T-helper 1 cell treated with Interleukin-12 subunit alpha and Interleukin-12 subunit beta and Interleukin-4 antibody, amounts not matched to agents 30 μg/mL and 1 μg/mL, for 36 hours (primary cell): Measurements from ENCODE around the gene BTBD6.
"Not testable (repeated sequence)": the region's sequence is repeated elsewhere in the genome, so short reads cannot be mapped to it uniquely, and the experiment has no call there.

Experiments used
- H3K27ac Mint-ChIP-seq: one replicate; pipeline ENCODE4 v1.8.0; 2021; ENCODE audit warnings: mild to moderate bottlenecking, mixed read lengths
- H3K27me3 Mint-ChIP-seq: one replicate; pipeline ENCODE4 v1.8.0; 2021; ENCODE audit warnings: low read depth, mixed read lengths
- H3K36me3 Mint-ChIP-seq: one replicate; pipeline ENCODE4 v1.8.0; 2021; ENCODE audit warnings: low read depth, mixed read lengths
- H3K4me1 Mint-ChIP-seq: one replicate; pipeline ENCODE4 v1.8.0; 2021; ENCODE audit warnings: low read depth, mixed read lengths
- H3K4me3 Mint-ChIP-seq: one replicate; pipeline ENCODE4 v1.8.0; 2021; ENCODE audit warnings: mild to moderate bottlenecking, moderate library complexity, mixed read lengths
- H3K9me3 Mint-ChIP-seq: one replicate; pipeline ENCODE4 v1.8.0; 2021; ENCODE audit warnings: mixed read lengths

Gene BTBD6

DNA sequence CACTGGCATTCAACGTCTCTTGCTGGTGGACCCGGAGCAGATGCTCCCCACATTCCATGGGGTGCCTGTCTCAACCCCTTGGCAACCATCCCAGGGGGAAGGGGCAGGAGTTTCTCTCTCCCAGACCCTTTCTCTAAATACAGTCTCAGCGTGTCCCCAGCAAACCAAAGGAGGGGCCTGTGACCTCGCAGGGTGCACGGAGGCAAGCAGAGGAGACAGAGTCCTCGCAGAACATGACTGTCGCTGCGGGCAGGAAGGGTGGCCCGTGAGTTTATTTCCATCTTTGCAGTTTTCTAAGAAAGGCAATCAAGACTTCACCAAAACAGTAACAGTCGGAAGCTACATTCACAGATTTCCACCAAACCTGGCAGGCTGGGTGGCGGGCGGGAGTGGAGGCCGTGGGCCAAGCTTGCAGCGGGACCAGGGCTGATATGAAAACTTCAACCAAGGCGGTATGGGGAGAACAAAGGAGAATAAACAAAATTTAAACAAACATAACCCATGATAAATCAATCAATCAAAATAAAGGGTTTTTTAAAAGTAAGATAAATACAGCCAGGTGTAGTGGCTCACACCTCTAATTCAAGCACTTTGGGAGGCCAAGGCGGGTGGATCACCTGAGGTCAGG, 33.9 kb downstream of the BTBD6 start:
- Mint-ChIP-seq H3K27ac (peak overlapping the region; percentile 13), H3K36me3 (peaks cover 13% of the 10 kb centered on the region)

GRCh38 chr14:105283028-105283427, 34.7 kb downstream of the BTBD6 start:
- Mint-ChIP-seq H3K9me3 (no peaks in the 10 kb centered on the region), H3K4me3 (no peak overlapping the region), H3K27me3 (no peaks in the 10 kb centered on the region), H3K27ac (no peak overlapping the region), H3K36me3 (peaks cover 13% of the 10 kb centered on the region), H3K4me1 (peaks cover 22% of the 10 kb centered on the region)

More for the DNA sequence above, 33.9 kb downstream of the BTBD6 start:
- Mint-ChIP-seq H3K9me3 (no peaks in the 10 kb centered on the region), H3K4me1 (peaks cover 22% of the 10 kb centered on the region), H3K27me3 (no peaks in the 10 kb centered on the region), H3K4me3 (no peak overlapping the region)

DNA sequence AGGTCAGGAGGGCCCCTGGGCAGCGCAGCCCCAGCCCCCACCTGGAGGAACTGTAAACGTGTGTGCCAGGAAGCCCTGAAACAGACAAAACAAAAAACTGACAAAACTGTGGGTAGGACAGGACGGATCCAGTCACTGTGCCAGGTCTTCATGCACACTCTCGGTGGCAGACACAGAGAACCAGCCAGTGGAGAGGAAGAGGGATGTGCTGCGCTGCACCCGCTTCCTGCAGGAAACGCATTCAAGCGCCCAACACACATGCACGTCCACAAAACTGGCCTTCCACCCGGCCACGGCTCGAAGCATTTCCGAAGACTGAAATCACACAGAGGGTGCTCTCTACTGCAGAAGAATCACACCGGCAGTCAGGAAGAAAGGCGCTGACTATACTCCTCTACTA, 35.6 kb downstream of the BTBD6 start:
- Mint-ChIP-seq H3K36me3 (peaks cover 13% of the 10 kb centered on the region), H3K27me3 (no peaks in the 10 kb centered on the region), H3K4me3 (no peak overlapping the region), H3K27ac (peak overlapping the region; percentile 59), H3K9me3 (no peaks in the 10 kb centered on the region), H3K4me1 (peaks cover 22% of the 10 kb centered on the region)

- Mint-ChIP-seq H3K9me3 (no peaks in the 10 kb centered on the region), H3K27ac (no peak overlapping the region), H3K27me3 (no peaks in the 10 kb centered on the region), H3K36me3 (peaks cover 13% of the 10 kb centered on the region), H3K4me3 (no peak overlapping the region), H3K4me1 (peaks cover 21% of the 10 kb centered on the region)
Measured at GRCh38 chr14:105285174-105285573, 36.8 kb downstream of the BTBD6 start.

- Mint-ChIP-seq H3K9me3 (no peaks in the 10 kb centered on the region), H3K4me3 (no peak overlapping the region), H3K27me3 (no peaks in the 10 kb centered on the region), H3K4me1 (peaks cover 30% of the 10 kb centered on the region), H3K27ac (no peak overlapping the region), H3K36me3 (peaks cover 11% of the 10 kb centered on the region)
Measured at GRCh38 chr14:105286759-105287144, 38.4 kb downstream of the BTBD6 start.

DNA sequence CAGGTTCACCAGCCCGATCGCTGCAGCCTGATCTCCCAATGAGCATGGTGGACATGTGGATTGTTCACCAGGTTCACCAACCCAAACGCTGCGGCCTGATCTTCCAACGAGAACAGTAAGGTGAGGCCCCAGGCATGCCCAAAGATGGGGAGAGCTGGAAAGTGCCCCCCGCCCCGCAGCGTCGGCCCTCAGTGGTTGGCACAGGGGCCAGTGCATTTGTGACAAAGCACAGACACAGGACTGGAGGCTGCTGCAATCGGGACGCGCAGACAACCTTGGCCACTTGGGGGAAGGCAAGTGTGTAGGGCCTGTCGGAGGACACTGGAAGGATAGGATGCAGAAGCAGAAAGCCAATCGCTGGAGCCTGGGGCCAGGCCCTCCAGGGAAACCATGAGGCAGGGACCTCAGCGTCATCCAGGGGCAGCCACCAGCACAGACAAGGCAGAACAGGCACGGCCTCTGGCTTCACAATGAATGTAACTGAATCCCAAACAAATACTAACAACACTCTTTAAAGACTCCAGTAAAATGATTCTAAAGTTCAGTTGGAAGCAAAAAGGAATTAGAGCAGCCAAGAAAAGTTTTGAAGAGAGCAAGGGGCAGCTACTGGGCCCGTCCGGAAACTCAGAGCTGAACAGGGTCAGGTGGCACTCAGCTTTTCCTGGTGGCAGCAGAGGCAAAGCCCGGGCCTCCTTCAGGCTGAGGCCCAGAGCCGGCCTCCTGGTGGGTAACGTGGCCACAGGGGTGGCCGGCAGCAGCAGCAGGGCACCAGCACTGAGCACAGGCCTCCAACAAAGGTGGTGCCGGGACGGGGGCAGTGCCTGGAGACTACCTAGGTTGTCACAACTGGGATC, 39.1 kb downstream of the BTBD6 start:
- peaks cover 26% of the 10 kb centered on the region for H3K4me1 Mint-ChIP-seq
- H3K27me3 Mint-ChIP-seq, result no peaks in the 10 kb centered on the region

DNA sequence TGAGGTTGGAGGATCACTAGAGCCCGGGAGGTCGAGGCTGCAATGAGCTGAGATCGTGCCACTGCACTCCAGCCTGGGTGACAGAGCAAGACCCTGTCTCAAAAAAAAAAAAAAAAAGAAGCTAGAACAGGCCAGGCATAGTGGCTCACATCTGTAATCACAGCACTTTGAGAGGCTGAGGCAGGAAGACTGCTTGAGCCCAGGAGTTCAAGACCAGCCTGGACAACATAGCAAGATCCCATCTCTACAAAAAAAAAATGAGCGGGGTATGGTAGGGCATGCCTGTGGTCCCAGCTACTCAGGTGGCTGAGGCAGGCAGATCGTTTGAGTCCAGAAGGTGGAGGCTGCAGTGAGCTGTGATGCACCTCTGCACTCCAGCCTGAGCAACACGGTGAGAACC, 40.6 kb downstream of the BTBD6 start:
- not testable (repeated sequence) for H3K36me3 Mint-ChIP-seq, H3K4me3 Mint-ChIP-seq, H3K27ac Mint-ChIP-seq, H3K9me3 Mint-ChIP-seq, H3K27me3 Mint-ChIP-seq
- H3K4me1 Mint-ChIP-seq, result peaks cover 29% of the 10 kb centered on the region

More for the DNA sequence above, 39.1 kb downstream of the BTBD6 start:
- H3K9me3 Mint-ChIP-seq, result no peaks in the 10 kb centered on the region
- no peak overlapping the region for H3K4me3 Mint-ChIP-seq
- H3K36me3 Mint-ChIP-seq, result peaks cover 8% of the 10 kb centered on the region
- no peak overlapping the region for H3K27ac Mint-ChIP-seq

GRCh38 chr14:105290621-105291346, 42.5 kb downstream of the BTBD6 start:
- Mint-ChIP-seq H3K27ac (peak overlapping the region; percentile 65), H3K9me3 (no peaks in the 10 kb centered on the region), H3K4me1 (peaks cover 32% of the 10 kb centered on the region), H3K4me3 (no peak overlapping the region), H3K36me3 (peaks cover 2% of the 10 kb centered on the region), H3K27me3 (no peaks in the 10 kb centered on the region)

DNA sequence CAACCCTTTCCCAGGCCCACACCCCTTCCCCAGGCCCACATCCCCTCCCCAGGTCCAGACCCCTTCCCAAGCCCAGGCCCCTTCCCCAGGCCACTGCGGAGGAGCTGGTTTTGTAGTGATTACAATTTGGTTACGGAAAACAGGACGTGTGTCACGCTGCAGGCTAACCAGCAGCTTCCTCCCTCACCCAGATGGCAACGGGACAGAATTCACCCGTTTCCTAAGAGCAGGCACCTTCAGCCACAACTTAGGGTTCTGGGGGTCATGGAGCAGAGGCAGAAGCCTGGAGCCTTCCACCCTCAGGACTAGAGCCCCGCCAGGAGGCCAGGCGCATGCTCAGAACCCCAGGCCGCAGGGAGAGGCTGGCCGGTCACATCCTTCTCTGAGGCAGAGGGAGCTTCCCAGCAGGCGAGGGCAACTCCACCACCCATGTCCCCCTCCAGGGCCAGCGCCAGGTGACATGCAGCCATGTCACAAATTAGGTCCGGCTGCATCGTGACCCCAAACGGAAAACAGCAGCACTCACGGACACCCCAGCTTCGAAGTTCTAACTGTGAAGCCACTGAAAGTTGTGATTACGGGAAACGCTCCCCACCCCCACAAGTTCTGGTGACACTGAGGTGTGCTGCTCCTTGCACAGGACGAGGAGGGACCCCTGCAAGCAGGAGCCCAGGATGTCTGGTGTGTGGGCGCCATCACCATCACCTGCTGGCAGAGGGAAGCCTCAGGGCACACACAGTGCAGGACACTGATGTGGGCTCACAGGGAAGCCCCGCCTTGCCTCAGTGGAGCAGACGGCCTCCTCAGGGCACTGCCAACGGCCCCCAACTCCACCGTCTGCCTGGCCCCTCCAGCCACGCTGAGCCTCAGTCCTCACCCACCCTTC, 44.7 kb downstream of the BTBD6 start:
- Mint-ChIP-seq H3K27ac (peak overlapping the region; percentile 90), H3K4me3 (peak overlapping the region; percentile 70), H3K4me1 (peaks cover 33% of the 10 kb centered on the region), H3K27me3 (no peaks in the 10 kb centered on the region), H3K9me3 (no peaks in the 10 kb centered on the region), H3K36me3 (peaks cover 2% of the 10 kb centered on the region)

- peak overlapping the region; percentile 95 for H3K27ac Mint-ChIP-seq
- H3K4me3 Mint-ChIP-seq, result peak overlapping the region; percentile 79
- peaks cover 34% of the 10 kb centered on the region for H3K4me1 Mint-ChIP-seq
- no peaks in the 10 kb centered on the region for H3K9me3 Mint-ChIP-seq
- H3K27me3 Mint-ChIP-seq, result no peaks in the 10 kb centered on the region
- H3K36me3 Mint-ChIP-seq, result peaks cover 2% of the 10 kb centered on the region
Measured at GRCh38 chr14:105294142-105294597, 45.8 kb downstream of the BTBD6 start.

DNA sequence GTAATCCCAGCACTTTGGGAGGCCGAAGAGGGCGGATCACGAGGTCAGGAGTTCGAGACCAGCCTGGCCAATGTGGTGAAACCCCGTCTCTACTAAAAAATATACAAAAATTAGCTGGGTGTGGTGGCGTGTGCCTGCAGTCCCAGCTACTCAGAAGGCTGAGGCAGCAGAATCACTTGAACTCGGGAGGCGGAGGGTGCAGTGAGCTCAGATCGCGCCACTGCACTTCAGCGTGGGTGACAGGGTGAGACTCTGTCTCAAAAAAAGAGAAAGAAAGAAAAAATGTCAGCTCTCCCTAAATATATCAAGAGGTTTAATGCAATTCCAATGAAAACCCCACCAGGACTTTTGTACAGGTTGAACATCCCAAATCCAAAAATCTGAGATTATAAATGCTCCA, 49.0 kb downstream of the BTBD6 start:
- not testable (repeated sequence) for H3K27me3 Mint-ChIP-seq, H3K36me3 Mint-ChIP-seq, H3K27ac Mint-ChIP-seq, H3K9me3 Mint-ChIP-seq, H3K4me3 Mint-ChIP-seq
- peaks cover 31% of the 10 kb centered on the region for H3K4me1 Mint-ChIP-seq

DNA sequence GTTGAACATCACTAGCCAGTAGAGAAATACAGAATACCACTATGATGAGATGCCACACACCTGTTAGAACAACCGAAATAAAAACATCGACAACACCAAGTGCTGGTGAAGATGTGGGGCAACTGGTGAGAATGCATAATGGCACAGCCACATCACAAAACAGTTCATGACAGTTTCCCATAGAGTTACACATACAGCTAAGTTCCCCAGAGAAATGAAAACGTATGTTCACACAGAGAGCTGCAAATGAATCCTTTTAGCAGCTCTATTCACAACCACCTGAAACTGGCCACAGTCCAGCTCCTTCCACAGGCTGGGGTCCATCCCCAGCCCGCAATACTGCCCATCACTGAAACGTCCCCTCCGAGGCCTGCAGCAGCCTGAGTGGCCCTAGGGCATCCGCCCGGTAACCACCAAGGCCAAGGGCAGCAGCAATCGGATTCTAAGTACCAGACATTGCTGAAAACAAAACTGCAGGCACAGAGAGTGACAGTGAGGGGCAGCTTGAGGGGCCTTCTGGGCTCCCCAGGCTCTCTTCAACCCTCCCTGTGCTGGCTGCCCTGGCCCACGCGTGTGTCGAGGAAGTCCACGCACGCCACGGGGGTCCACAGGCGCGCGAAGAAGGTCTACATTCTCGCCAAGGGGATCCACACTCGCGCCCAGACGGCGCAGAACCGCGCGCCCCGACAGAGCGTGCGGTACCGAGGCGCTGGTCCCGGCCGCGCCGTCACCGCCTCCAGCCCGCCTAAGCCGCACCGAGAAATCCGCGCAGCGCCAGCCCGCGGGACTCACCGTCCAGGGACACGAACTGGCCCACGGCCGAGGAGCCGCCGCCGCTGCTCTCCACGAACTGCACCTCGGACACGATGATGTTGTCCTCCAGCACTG, 51.6 kb downstream of the BTBD6 start:
- H3K27me3 Mint-ChIP-seq, result no peaks in the 10 kb centered on the region
- peak overlapping the region; percentile 90 for H3K4me3 Mint-ChIP-seq
- no peaks in the 10 kb centered on the region for H3K9me3 Mint-ChIP-seq
- peaks cover 19% of the 10 kb centered on the region for H3K4me1 Mint-ChIP-seq
- peak overlapping the region; percentile 90 for H3K27ac Mint-ChIP-seq
- H3K36me3 Mint-ChIP-seq, result peaks cover 9% of the 10 kb centered on the region
